Frontal cortex (tissue), 4 donors: ENCODE measurements around the gene CSPG4. TPM values are rescaled to one million over a fixed set of nuclear protein-coding genes. Genes with fewer than 3 reads are reported as not detected.
A peak's percentile ranks its signal among the peaks of the same experiment; 100 is the strongest.
"Not testable (repeated sequence)": the region's sequence is repeated elsewhere in the genome, so short reads cannot be mapped to it uniquely, and the experiment has no call there.

Experiments used
- DNase-seq, 2 donors: peaks; one replicate each; pipeline ENCODE4 v3.0.0; 2012; ENCODE audit warnings: low spot score in 2 of 2
- FAIRE-seq: peaks from 2 replicates; lab custom pipeline; 2012; peaks lifted over from hg19 to GRCh38; lab: Jason Lieb, UNC
- total RNA-seq: library from RNA; depleted of rRNA; stranded (reverse); fragments of >200 nt; gene quantifications from one replicate; pipeline ENCODE4 v1.2.3, GENCODE V29; 2014
- donor health status: control.
- donor health status: control.
- donor health status: control.

Gene CSPG4, protein sequence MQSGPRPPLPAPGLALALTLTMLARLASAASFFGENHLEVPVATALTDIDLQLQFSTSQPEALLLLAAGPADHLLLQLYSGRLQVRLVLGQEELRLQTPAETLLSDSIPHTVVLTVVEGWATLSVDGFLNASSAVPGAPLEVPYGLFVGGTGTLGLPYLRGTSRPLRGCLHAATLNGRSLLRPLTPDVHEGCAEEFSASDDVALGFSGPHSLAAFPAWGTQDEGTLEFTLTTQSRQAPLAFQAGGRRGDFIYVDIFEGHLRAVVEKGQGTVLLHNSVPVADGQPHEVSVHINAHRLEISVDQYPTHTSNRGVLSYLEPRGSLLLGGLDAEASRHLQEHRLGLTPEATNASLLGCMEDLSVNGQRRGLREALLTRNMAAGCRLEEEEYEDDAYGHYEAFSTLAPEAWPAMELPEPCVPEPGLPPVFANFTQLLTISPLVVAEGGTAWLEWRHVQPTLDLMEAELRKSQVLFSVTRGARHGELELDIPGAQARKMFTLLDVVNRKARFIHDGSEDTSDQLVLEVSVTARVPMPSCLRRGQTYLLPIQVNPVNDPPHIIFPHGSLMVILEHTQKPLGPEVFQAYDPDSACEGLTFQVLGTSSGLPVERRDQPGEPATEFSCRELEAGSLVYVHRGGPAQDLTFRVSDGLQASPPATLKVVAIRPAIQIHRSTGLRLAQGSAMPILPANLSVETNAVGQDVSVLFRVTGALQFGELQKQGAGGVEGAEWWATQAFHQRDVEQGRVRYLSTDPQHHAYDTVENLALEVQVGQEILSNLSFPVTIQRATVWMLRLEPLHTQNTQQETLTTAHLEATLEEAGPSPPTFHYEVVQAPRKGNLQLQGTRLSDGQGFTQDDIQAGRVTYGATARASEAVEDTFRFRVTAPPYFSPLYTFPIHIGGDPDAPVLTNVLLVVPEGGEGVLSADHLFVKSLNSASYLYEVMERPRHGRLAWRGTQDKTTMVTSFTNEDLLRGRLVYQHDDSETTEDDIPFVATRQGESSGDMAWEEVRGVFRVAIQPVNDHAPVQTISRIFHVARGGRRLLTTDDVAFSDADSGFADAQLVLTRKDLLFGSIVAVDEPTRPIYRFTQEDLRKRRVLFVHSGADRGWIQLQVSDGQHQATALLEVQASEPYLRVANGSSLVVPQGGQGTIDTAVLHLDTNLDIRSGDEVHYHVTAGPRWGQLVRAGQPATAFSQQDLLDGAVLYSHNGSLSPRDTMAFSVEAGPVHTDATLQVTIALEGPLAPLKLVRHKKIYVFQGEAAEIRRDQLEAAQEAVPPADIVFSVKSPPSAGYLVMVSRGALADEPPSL (N-terminal part only)
- total RNA-seq = 4.5 TPM

DNA sequence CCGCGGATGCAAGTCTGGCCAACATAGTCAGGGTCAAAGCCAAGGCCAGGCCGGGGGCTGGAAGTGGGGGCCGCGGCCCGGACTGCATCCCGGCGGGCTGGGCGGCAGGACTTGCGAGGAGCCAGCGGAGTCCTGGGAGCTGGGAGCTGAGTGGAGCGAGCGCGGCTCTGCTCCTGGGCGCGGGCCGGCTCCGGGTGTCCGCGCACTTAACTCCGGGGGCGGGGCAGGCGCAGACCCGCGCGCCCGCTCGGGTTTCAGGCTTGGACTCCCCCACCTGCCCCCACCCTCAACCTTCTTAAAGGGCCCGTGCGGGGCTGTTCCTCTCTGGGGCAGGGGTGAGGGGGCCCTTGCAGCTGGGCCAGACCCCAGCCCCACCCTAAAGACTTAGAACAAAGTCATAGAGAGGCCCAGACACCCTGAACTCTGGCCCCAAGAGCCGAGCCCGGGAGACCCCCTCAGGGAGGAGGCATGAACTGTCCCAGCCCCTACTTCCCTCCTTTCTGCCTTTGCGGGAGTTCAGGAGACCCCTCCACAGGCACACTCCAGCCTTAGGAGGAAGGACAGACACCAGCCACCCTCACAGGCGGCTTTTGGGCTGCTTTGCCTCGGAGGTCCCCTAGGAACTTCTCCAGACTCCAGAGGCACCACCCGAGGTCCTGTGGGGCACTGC is at the start of gene CSPG4:
Gene CSPG4 (minus strand): TSS at position 181 of the 670 bp plus-strand sequence. CDS start 93 bp downstream, at position 88.
- FAIRE-seq (no peak), DNase-seq (peak in 1 of 2 donors; percentile 72)

DNA sequence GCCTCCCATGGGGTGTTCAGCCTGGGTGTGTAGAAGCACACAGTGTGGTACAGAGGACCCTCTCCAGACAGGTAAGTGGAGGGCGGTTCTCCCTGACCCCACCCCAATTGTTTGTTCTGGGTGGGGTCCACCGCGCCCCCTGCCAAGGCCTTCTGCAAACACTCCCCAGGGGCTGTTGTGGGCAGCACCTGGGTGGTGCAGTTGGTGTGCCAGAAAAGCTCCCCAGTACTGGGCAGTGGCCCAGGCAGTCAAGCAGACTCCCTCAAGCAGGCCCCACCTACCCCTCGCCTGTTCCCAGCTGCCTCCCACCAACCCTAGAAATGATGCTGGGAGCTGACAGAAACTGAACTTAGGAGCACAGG is 49.7 kb upstream of the CSPG4 start:
- FAIRE-seq, DNase-seq: not testable (repeated sequence)

DNA sequence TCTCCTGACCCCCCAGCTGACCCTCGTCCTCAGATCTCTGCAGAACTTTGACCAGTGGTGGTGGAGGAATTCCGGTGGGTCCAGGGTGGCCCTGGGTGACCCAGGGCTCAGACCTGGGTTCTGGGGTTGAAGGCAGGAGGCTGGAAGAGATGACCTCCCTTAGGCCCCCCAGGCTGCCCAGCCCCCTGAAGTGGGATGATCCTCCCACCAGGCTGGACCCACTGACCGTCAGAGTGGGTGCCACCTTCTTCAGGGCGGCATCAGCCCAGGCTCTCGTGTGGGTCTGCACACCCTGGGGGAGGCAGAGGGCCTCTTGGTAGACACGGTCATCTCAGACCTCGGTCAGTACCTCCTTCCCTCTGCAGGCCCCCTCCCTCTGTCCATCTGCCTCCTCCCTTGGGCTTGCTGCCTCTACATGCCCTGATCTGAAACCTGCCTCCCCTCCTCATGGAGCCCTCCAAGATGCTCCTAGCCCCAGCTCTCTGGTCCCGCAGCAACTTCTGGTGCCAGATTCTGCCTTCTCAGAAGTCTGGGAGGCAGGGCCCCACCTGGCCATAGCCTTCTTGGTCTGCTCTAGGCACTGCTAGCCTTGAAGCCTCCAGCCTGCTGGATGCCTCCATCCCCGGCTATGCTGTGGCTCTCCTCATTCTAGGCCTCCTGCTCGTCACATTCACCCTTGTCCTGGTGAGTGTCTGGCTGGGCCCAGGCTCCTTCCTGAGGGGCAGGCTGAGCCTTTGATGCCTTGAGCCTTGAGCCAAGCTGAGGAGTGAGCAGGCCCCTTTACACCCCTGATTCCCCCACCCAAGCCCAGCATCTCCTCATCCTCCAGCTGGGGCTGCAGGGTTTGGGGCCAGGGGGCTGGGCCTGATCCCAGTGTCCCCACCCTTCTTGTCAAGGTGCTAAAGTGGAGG is 49.1 kb upstream of the CSPG4 start:
- FAIRE-seq (no peak), DNase-seq (no peak)

DNA sequence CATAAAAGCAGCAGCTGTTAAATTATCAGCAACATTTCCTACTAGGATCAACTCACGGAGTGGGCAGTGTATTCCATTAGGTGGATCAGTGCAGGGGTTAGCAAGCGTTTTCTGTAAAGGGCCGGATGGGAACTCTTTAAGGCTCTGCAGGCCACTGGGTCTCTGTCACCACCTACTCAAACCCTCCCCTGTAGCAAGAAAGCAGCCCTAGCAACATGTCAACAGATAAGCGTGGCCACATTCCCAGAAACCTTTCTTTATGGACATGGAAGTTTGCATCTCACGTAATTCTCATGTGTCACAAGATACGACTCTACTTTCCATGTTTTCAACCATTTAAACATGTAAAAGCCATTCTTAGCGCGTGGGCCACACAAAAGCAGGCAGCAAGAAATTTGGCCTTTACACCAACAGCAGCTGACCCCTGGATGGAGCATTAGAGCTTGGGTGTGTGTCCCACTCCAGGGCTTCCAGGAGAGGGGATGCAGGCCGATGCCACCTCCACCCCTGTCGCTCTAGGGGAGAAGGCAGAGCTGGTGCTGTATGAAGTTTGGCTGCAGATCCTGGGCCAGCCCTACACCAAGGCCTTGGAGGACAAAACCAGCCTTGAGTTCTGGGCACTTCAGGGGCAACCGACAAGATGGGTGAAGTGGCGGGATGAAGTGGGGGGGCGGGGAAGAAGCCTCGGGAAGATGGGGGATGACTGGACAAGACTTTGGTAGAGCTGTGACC is 48.2 kb upstream of the CSPG4 start:
- no peak for DNase-seq
- no peak for FAIRE-seq

DNA sequence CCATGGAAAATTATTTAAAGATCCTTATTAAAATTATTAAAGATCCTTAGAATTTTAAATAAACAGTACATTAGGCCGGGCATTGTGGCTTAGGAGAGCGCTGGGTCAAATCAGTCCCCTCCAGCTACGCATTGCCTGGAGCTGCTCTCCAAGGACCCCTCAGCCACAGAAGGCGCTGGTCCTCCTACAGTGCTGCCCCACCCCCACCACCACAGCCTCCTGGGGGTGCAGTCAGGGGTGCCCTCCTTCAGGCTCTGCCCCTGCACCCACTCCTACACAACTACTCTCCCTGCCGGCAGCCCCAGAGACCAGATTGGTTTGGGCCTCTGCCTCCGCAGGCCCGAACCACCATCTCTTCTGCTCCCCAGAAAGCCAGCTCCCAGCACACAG is 47.5 kb upstream of the CSPG4 start:
- not testable (repeated sequence) for DNase-seq, FAIRE-seq

DNA sequence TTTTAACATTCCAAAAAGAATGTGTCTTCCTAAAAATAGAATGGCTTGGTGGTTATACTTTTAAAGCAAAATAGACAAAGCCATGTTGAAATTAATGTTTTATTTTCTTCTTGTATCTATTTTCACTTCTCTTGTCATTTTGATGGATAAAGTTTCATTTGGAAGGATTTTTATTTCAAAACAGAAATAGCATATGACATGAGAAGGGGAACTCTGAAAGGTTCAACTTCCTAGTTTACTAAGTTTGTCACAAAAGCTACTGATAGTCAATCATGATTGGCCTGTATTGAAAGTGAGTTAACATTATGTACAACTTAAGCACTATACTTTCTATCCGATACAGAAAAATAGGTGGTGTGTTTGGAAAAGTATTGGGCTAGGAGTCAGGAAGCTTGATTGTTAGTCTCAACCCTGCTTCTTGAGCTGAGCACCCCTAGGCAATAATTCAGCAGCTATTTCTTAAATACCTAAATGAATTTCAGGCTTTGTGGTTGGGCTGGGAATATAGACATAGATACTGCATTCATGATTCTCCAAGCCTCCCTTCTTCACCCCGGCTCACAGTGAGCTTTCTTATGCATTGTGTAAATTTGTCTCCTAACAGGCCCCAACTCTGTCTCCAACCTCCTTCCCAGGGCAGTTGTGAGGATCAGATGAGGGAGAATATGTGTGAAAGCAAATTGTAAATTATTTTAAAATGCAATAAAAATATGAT is 46.9 kb upstream of the CSPG4 start:
- DNase-seq (no peak), FAIRE-seq (peak; percentile 37)

DNA sequence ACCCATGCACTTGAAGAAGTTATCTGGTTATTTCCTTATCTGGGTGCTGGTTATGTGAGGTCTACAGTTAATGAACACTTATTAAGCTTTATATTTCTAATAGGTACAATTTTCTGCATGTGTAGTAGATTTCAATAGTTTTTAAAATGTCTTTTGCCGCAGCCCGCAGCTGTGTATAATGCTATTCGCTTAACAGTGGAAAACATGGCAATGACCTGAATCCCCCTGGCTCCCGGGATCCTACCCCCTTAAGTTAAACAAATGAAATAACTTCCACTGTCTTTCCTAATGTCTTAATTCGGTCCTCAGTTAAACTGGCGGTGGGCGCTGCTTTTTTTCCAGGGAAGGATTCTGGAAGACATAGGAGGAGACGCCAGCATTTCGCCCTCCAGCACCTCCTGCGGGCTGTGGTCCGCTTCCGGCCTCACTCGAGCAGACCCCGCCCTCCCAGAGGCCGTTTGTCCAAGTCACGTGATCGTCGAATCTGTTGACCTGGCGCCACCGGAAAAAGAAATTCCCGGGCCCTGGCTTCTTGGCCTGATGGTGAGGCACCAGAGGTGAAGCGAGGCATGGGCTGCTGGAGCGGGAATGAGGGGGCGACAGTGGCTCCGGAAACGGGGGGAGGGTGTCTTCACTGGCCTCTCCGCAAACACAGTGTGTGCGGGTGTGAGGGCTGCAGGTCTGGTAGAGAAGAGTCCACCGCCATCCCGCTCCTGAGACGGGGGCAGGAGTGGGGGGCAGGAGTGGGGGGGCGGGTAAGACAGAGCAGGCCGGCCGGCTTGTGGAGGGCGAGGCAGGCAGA is 45.6 kb upstream of the CSPG4 start:
- FAIRE-seq (no peak), DNase-seq (peak; percentile 65 to 86)

DNA sequence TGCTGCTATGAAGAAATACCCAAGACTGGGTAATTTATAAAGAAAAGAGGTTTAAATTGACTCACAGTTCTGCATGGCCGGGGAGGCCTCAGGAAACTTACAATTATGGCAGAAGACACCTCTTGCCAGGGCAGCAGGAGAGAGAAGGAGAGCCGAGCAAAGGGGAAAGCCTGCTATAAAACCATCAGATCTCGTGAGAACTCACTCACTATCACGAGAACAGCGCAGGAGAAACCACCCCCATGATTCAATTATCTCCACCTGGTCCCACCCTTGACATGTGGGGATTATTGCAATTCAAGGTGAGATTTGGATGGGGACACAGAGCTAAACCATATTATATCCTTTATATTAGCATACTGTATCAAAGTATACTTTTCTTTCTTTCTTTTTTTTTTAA is 42.2 kb upstream of the CSPG4 start:
- DNase-seq, FAIRE-seq: not testable (repeated sequence)

DNA sequence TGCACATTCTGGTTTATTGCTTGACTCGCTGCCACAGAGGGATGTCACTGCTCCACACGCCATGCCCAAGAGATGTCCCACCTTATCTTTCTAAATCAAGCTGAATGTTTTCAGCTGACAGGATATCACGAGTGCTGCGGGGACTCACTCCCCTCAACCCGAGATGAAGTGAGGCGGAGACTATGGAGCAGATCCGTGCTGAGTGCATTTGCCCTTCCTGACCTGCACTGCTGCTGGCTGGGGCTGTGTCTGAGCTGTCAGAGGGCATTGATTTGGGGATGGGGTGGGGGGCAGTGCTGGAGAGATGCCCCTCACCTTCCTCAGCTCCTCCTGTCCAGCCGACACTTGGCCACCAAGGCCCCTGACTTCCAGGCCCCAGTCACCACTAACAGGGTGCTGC is 40.5 kb upstream of the CSPG4 start:
- FAIRE-seq (no peak), DNase-seq (no peak)

DNA sequence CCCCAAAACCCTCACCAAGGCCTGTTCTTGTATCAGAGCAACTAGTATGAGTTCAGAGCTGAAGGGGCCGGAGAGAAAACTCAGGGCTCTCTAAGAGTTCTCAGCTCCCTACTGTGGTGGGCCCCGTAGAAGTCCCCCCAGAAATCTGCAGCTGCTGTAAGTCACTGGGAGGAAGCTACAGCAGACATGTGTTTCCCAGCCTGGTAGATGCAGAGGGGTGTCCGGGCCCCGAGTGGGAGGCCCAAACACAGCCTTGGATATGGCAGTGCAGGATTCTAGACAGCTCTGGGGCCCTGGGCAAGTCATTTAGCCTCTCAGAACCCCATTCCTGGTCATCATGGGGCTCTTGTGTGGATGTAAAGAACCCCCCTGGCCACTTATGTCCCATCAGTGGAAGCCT is 39.2 kb upstream of the CSPG4 start:
- FAIRE-seq (no peak), DNase-seq (no peak)

DNA sequence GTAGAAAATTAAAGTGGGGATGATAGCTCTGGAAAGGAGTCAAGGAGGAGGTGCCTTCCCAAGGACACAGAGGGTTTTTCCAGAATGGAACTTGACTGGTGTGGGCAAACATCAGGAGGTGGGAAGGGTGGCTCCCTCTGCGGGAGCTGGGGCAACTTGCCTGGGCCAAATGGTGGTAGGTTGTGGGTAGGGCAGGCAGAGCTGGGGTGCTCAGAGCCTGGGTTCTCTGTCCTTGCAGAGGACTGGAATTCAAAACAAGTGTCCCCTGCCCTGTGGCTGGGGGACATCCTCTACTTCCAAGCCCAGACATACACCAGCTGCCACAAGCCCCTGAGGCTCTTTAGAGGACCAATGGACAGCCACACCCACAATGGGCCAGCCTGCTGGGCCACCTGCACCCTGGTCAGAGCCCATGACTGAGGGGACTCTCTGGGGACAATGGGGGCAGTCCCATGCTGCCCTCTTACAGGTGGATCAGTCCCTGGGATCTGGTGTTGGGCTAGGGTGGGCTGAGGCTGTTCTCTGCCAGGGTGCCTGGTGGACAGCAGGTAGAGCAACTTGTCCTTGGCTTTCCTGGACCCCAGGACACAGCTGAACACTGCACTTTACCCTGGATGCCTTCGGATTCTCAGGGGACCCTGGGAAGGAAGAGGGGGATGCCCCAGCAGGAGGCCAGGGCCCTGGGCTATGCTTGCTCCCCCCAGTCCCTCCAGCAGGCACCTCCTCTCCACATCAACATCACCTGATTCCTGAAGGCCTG is 38.6 kb upstream of the CSPG4 start:
- no peak for DNase-seq
- no peak for FAIRE-seq

DNA sequence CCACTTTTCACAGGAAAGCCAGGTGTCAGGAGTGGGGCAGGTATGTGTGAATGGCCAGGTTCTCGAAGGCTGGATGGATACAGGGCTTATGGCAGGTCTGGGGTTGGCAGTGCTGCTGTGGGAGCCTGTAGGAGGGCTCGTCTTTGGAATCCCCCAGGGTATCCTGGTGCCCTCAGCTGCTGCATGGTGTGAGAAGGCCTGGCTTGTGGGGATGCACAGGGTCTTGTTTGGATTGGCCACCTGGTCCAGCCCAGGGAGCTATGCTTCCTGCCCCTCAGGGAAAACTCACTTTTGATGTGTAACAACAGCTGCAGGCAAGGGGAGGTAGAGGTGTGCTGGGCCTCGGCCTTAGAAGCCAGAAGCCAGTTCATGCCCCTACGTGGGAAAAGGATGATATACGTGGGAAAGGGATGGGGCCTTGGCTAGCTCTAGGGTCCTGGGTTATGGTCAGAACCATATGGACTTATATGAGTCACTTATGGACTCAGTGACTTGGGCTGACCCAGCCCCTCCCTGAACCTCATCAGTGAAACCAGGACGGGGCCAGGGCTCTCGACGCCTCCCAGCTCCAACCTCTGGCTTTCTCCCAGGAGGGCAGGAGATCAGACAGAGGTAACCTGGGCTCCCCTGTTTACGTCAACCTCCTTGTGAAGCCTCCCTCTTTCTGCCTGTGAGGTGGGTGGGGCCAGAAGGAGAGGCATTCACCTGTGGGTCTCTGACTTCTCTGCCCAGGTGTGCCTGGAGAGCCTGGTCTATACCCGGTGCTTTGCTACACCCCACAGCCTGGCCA is 37.8 kb upstream of the CSPG4 start:
- FAIRE-seq (no peak), DNase-seq (no peak)

DNA sequence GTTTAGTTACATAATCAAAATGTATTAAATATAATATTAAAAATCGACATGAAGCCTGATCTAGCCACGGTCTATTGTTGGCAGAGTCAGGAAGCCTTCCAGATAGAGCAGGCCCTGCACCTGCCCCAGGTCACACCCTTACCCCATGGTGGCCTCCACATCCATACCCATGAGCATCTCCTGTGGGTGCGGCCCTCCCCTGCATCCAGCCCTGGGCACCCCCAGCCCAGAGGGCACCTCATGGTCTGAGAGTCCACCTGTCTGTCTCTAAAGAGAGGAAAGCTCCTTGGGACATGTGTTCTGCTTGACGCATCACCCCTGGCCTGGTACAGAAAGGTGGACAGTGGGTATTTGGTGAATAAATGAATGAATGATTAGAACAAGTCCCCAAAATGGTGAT is 37.2 kb upstream of the CSPG4 start:
- no peak for FAIRE-seq

DNA sequence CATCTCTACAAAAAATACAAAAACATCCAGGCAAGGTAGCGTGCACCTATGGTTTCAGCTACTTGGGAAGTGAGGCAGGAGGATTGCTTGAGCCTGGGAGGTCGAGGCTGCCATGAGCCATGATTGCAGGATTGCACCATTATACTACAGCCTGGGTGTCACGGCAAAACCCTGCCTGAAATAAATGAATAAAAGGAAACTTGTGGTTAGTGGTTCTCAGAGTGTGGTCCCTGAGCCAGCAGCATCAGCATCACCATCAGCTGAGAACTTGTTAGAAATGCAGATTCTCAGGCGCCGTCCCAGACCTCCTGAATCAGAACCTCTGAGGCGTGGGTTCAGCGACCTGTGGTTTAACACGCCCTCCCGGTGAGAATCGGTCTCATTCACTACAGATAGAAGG is 36.2 kb upstream of the CSPG4 start:
- DNase-seq, FAIRE-seq: not testable (repeated sequence)

More for the DNA sequence above, 37.2 kb upstream of the CSPG4 start:
- DNase-seq = no peak

DNA sequence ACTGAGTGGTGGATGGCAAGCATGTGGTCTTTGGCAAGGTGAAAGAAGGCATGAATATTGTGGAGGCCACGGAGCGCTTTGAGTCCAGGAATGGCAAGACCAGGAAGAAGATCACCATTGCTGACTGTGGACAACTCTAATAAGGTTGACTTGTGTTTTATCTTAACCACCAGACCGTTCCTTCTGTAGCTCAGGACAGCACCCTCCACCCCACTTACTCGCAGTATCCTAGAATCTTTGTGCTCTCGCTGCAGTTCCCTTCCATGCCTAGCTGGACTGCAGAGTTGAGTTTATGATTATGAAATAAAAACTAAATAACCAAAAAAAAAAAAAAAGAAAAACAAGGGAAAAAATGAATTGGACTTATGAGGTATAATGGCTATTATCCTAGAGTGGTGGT is 34.5 kb upstream of the CSPG4 start:
- not testable (repeated sequence) for DNase-seq, FAIRE-seq
